Body of pancreas (tissue), 4 donors: Measurements from ENCODE around the gene KRTAP3-1.

ENCODE experiments used
- POLR2A ChIP-seq, 3 donors: fragments of 450-650 bp; IDR thresholded peaks; one replicate each; pipeline ENCODE4 v1.6.1; 2016; ENCODE audit warnings: antibody characterized with exemption in 3 of 3, mild to moderate bottlenecking in 2 of 3
- TF ChIP-seq, protein P1 (sequence below), 7 experiments: fragments of 450-650 bp in 4 of 7; fragments of 200-600 bp in 3 of 7; sonication (generic) in 3 of 7; IDR thresholded peaks; one replicate each; pipeline ENCODE4 v1.5.1; 2016 to 2019; ENCODE audit warnings: antibody characterized with exemption in 7 of 7

DNA sequence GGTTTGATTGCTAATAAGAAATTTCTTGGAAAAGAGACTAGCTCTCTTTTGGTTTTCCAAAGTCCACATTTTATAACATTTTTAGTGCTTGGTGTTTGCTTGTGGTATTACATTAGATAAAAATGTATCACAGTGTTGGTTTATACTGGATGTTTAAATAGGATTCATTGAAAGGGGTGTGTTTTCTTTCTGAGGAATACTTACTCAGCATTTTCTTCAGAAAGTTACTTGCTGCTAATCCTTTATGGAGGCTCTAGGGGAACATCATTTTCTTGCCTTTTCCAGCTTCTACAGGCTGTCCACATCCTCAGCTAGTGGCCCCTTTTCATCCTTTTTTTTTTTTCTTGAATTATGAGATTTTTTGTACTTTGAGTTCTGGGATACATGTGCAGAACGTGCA, 41.3 kb downstream of the KRTAP3-1 start:
- TF ChIP-seq POLR2A (IDR thresholded peaks at IDR 0.05): no peak
- TF ChIP-seq, protein P1, sequence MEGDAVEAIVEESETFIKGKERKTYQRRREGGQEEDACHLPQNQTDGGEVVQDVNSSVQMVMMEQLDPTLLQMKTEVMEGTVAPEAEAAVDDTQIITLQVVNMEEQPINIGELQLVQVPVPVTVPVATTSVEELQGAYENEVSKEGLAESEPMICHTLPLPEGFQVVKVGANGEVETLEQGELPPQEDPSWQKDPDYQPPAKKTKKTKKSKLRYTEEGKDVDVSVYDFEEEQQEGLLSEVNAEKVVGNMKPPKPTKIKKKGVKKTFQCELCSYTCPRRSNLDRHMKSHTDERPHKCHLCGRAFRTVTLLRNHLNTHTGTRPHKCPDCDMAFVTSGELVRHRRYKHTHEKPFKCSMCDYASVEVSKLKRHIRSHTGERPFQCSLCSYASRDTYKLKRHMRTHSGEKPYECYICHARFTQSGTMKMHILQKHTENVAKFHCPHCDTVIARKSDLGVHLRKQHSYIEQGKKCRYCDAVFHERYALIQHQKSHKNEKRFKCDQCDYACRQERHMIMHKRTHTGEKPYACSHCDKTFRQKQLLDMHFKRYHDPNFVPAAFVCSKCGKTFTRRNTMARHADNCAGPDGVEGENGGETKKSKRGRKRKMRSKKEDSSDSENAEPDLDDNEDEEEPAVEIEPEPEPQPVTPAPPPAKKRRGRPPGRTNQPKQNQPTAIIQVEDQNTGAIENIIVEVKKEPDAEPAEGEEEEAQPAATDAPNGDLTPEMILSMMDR (IDR thresholded peaks at IDR 0.05): no peak
